Glutamatergic neuron (in vitro differentiated cells): Measurements from ENCODE around the gene TOM1L1. TPM values are rescaled to one million over a fixed set of nuclear protein-coding genes. Genes with fewer than 3 reads are reported as not detected.

Experiments
- DNase-seq: peaks from one replicate; pipeline ENCODE4 v3.0.0; 2022
- H3K27ac Mint-ChIP-seq: one replicate; pipeline ENCODE4 v1.8.0; 2020; ENCODE audit warnings: mild to moderate bottlenecking, mixed read lengths, inconsistent platforms; ENCODE audit not compliant: unreplicated experiment
- H3K27me3 Mint-ChIP-seq: one replicate; pipeline ENCODE4 v1.8.0; 2020; ENCODE audit warnings: mild to moderate bottlenecking, moderate library complexity, mixed read lengths, inconsistent platforms; ENCODE audit not compliant: unreplicated experiment
- H3K36me3 Mint-ChIP-seq: one replicate; pipeline ENCODE4 v1.8.0; 2020; ENCODE audit warnings: mild to moderate bottlenecking, mixed read lengths, inconsistent platforms; ENCODE audit not compliant: unreplicated experiment
- H3K4me1 Mint-ChIP-seq: one replicate; pipeline ENCODE4 v1.8.0; 2020; ENCODE audit warnings: mild to moderate bottlenecking, low read depth, mixed read lengths, inconsistent platforms; ENCODE audit not compliant: unreplicated experiment
- H3K4me3 Mint-ChIP-seq: one replicate; pipeline ENCODE4 v1.8.0; 2020; ENCODE audit warnings: mild to moderate bottlenecking, mixed read lengths, inconsistent platforms; ENCODE audit not compliant: unreplicated experiment
- H3K9me3 Mint-ChIP-seq: one replicate; pipeline ENCODE4 v1.8.0; 2020; ENCODE audit warnings: mild to moderate bottlenecking, moderate library complexity, mixed read lengths, inconsistent platforms; ENCODE audit not compliant: unreplicated experiment
- total RNA-seq: library from RNA; stranded (reverse); fragmentation: NEBNext Ultra II Directional; extraction: Animal tissue kit (Norgen Biotek cat#: 25700); gene quantifications from one replicate; pipeline ENCODE4 v1.2.1, GENCODE V29; 2021; ENCODE audit not compliant: unreplicated experiment
- TF ChIP-seq, protein P1 (sequence below): fragments of 200-600 bp; sonication (generic); IDR thresholded peaks from one replicate; pipeline ENCODE4 v1.5.0; 2021; ENCODE audit not compliant: partially characterized antibody, unreplicated experiment

Gene TOM1L1
- total RNA-seq, 1 donor from 2014 or later = 6.4 TPM

DNA sequence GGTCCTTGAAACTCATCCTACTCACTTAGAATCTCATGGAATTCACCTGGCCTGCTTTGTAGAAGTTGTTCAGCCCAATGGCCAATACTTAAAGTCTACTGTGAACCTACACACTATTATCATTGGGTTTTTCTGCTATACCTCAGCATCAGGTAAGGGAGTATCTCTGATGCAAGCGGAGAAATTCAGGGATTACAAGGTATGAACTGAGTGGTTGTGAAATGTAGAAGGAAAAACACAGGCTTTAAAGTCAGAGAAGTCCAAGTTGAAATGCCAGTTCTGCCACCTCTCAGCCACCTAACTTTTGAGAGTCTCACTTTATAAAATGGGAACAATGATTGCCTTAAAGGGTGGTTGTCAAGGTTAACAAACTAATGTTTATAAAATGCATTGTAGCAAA is 36.8 kb downstream of the TOM1L1 start:
- Mint-ChIP-seq H3K4me3 (no peak overlapping the region), H3K27me3 (peaks cover 2% of the 10 kb centered on the region), H3K27ac (no peak overlapping the region), H3K36me3 (no peaks in the 10 kb centered on the region), H3K9me3 (no peaks in the 10 kb centered on the region), H3K4me1 (no peaks in the 10 kb centered on the region)
- DNase-seq = no peak
- TF ChIP-seq, protein P1, sequence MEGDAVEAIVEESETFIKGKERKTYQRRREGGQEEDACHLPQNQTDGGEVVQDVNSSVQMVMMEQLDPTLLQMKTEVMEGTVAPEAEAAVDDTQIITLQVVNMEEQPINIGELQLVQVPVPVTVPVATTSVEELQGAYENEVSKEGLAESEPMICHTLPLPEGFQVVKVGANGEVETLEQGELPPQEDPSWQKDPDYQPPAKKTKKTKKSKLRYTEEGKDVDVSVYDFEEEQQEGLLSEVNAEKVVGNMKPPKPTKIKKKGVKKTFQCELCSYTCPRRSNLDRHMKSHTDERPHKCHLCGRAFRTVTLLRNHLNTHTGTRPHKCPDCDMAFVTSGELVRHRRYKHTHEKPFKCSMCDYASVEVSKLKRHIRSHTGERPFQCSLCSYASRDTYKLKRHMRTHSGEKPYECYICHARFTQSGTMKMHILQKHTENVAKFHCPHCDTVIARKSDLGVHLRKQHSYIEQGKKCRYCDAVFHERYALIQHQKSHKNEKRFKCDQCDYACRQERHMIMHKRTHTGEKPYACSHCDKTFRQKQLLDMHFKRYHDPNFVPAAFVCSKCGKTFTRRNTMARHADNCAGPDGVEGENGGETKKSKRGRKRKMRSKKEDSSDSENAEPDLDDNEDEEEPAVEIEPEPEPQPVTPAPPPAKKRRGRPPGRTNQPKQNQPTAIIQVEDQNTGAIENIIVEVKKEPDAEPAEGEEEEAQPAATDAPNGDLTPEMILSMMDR = no peak

DNA sequence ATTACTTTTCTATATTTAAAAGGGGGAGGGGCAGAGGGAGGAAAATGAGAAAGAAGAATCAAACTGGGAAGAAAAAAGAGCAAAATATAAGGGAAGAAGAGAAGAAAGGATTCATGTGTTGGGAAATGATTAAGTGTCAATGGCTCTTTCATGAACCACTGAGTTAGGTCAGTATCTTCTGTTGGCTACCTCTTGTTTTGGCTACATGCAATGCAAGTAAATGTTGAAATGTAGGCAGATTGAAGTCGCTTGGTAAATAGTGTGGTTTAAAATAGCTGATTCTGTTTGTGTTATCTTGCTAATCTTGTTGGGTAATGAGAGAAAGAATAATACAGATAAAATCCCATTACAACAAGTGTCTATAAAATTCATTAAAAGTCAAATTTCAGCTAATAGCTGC is 40.6 kb downstream of the TOM1L1 start:
- Mint-ChIP-seq H3K36me3 (no peaks in the 10 kb centered on the region), H3K27ac (no peak overlapping the region)

DNA sequence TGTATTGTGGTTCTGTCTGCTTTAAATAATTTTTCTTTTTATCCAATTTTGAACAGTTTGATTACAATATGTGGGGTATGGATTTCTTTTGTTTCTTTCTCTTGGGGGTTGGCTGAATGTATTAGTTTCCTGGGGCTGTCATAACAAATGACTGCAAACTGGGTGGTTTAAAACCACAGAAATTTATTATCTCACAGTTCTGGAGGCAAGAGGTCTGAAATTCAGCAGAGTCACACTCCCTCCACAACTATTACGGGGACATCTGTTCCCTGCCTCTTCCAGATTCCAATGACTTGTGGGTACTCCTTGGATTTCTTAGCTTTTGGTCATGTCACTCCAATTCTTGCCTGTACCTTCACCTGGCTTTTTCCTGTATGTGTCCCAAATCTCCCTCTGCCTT is 44.1 kb downstream of the TOM1L1 start:
- no peaks in the 10 kb centered on the region for H3K27me3 Mint-ChIP-seq
- TF ChIP-seq, protein P1 = no peak
- H3K9me3 Mint-ChIP-seq = no peaks in the 10 kb centered on the region
- no peak overlapping the region for H3K4me3 Mint-ChIP-seq
- DNase-seq = no peak
- no peaks in the 10 kb centered on the region for H3K4me1 Mint-ChIP-seq
- no peak overlapping the region for H3K27ac Mint-ChIP-seq
- no peaks in the 10 kb centered on the region for H3K36me3 Mint-ChIP-seq

More for the DNA sequence above, 40.6 kb downstream of the TOM1L1 start:
- H3K4me1 Mint-ChIP-seq = no peaks in the 10 kb centered on the region
- TF ChIP-seq, protein P1 = no peak
- no peaks in the 10 kb centered on the region for H3K27me3 Mint-ChIP-seq
- H3K4me3 Mint-ChIP-seq = no peak overlapping the region
- no peaks in the 10 kb centered on the region for H3K9me3 Mint-ChIP-seq
- no peak for DNase-seq

DNA sequence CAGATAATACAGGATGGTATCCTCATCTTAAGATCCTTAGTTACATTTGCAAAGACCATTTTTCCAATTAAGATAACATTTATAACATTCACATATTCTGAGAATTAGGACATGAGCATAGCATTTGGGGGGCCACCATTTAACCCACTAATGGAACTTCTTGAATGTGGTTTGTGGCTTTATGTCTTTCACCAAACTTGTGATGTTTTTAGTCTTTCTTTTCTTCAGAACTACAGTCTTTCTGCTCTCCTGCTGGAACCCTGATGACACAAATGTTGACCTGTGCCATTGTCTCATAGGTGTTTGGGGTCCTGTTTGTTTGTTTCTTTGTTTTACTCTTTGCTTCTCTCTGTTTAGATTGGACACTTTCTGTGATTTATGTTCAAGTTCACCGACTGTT is 44.6 kb downstream of the TOM1L1 start:
- no peak for DNase-seq
- Mint-ChIP-seq H3K9me3 (no peaks in the 10 kb centered on the region), H3K27me3 (no peaks in the 10 kb centered on the region), H3K4me3 (no peak overlapping the region), H3K4me1 (no peaks in the 10 kb centered on the region), H3K27ac (no peak overlapping the region), H3K36me3 (no peaks in the 10 kb centered on the region)
- TF ChIP-seq, protein P1 = no peak

DNA sequence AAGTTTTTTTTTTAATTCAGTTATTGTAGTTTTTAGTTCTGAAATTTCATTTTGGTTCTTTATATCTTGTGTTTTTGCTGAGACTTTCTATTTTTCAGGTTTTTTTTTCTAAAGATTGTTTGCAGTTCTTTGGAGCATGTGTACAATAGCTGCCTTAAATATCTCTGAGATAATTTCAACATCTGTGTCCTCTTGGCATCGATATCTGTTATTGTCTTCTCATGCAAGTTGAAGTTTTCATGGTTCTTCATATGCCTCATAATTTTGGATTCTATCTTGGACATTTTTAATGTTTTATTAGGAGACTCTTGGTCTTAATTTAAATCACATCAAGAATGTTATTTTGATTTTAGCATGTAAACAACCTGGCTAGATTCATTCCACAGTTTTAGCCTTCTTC is 45.0 kb downstream of the TOM1L1 start:
- H3K27me3 Mint-ChIP-seq = no peaks in the 10 kb centered on the region
- TF ChIP-seq, protein P1 = no peak

More for the DNA sequence above, 45.0 kb downstream of the TOM1L1 start:
- Mint-ChIP-seq H3K36me3 (no peaks in the 10 kb centered on the region), H3K4me3 (no peak overlapping the region), H3K4me1 (no peaks in the 10 kb centered on the region), H3K27ac (no peak overlapping the region), H3K9me3 (no peaks in the 10 kb centered on the region)
- no peak for DNase-seq
